MCF 10A (cell line): Measurements from ENCODE around the gene ARHGAP25. TPM values are rescaled to one million over a fixed set of nuclear protein-coding genes. Genes with fewer than 3 reads are reported as not detected.
A peak's percentile ranks its signal among the peaks of the same experiment; 100 is the strongest.

ENCODE experiments used
- BruUV-seq: library from RNA; stranded (reverse); fragments of 400-500 nt; replicated peaks from 2 replicates; lab custom pipeline; 2021; lab: Mats Ljungman, UMichigan
- CTCF ChIA-PET: fragments of 300-600 bp; sonication (Branson Sonifier 250); formaldehyde crosslinking; extraction: SDS; loops from one replicate; lab custom pipeline; 2021; ENCODE audit warnings: antibody characterized with exemption, inconsistent platforms; lab: Yijun Ruan, JAX
- POLR2A ChIA-PET: fragments of 300-600, 350-650 bp; sonication (Branson Sonifier 250); formaldehyde crosslinking; extraction: SDS; loops from one replicate; lab custom pipeline; 2020; ENCODE audit warnings: antibody characterized with exemption, inconsistent platforms; lab: Yijun Ruan, JAX
- DNase-seq: peaks from one replicate; pipeline ENCODE4 v3.0.0-alpha.2; 2018; ENCODE audit not compliant: unreplicated experiment
- H3K27ac Mint-ChIP-seq: one replicate; pipeline ENCODE4 v1.8.0; 2022; ENCODE audit warnings: mild to moderate bottlenecking, low read depth, mixed read lengths; ENCODE audit not compliant: unreplicated experiment
- H3K27me3 Mint-ChIP-seq: one replicate; pipeline ENCODE4 v1.8.0; 2022; ENCODE audit warnings: mixed read lengths; ENCODE audit not compliant: insufficient read depth, unreplicated experiment
- H3K36me3 Mint-ChIP-seq: one replicate; pipeline ENCODE4 v1.8.0; 2022; ENCODE audit warnings: mild to moderate bottlenecking, moderate library complexity, mixed read lengths; ENCODE audit not compliant: insufficient read depth, unreplicated experiment
- H3K4me1 Mint-ChIP-seq: one replicate; pipeline ENCODE4 v1.8.0; 2022; ENCODE audit warnings: mixed read lengths; ENCODE audit not compliant: insufficient read depth, unreplicated experiment
- H3K4me3 Mint-ChIP-seq: one replicate; pipeline ENCODE4 v1.8.0; 2022; ENCODE audit warnings: mild to moderate bottlenecking, moderate library complexity, mixed read lengths; ENCODE audit not compliant: unreplicated experiment
- H3K9me3 Mint-ChIP-seq: one replicate; pipeline ENCODE4 v1.8.0; 2022; ENCODE audit warnings: mixed read lengths; ENCODE audit not compliant: unreplicated experiment
- intact Hi-C: fragments of 100-400 bp; cut with micrococcal nuclease; formaldehyde crosslinking; loops from 2 replicates; pipeline ENCODE4 v1.14.1; 2022
- total RNA-seq: library from RNA; stranded (reverse); gene quantifications from 2 replicates; pipeline ENCODE4 v1.2.3, GENCODE V29; 2022
- TF ChIP-seq, protein P1 (sequence below): fragments of 200-600 bp; IDR thresholded peaks from one replicate; pipeline ENCODE4 v1.8.0; 2022; ENCODE audit warnings: antibody characterized with exemption, mild to moderate bottlenecking; ENCODE audit not compliant: unreplicated experiment

The ARHGAP25 gene
- total RNA-seq, 1 experiment from 2014 or later = 0.93 TPM

GRCh38 chr2:68835621-68836020, 101.0 kb downstream of the ARHGAP25 start:
- no peak overlapping the region for H3K27ac Mint-ChIP-seq
- no TSS peak for BruUV-seq
- H3K27me3 Mint-ChIP-seq = no peaks in the 10 kb centered on the region
- DNase-seq = no peak
- intact Hi-C loops = loop anchor here (5.0 kb wide), 2 partner anchors 72 to 373 kb away; no protein-coding TSS in a partner anchor
- POLR2A ChIA-PET = no interaction called here
- no peaks in the 10 kb centered on the region for H3K9me3 Mint-ChIP-seq
- TF ChIP-seq, protein P1, sequence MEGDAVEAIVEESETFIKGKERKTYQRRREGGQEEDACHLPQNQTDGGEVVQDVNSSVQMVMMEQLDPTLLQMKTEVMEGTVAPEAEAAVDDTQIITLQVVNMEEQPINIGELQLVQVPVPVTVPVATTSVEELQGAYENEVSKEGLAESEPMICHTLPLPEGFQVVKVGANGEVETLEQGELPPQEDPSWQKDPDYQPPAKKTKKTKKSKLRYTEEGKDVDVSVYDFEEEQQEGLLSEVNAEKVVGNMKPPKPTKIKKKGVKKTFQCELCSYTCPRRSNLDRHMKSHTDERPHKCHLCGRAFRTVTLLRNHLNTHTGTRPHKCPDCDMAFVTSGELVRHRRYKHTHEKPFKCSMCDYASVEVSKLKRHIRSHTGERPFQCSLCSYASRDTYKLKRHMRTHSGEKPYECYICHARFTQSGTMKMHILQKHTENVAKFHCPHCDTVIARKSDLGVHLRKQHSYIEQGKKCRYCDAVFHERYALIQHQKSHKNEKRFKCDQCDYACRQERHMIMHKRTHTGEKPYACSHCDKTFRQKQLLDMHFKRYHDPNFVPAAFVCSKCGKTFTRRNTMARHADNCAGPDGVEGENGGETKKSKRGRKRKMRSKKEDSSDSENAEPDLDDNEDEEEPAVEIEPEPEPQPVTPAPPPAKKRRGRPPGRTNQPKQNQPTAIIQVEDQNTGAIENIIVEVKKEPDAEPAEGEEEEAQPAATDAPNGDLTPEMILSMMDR = no peak
- CTCF ChIA-PET = interaction anchor here (0.6 to 4.2 kb wide), 12 partner anchors 10 to 127 kb away, joined by 3 to 54 read pairs (median 3); no protein-coding TSS in a partner anchor
- peaks cover 14% of the 10 kb centered on the region for H3K4me1 Mint-ChIP-seq
- H3K36me3 Mint-ChIP-seq = no peaks in the 10 kb centered on the region
- H3K4me3 Mint-ChIP-seq = no peak overlapping the region

- intact Hi-C loops = loop anchor here (1.0 to 5.0 kb wide), 4 partner anchors 61 to 375 kb away; no protein-coding TSS in a partner anchor
- TF ChIP-seq, protein P1 = peak; percentile 68
- H3K4me1 Mint-ChIP-seq = peaks cover 4% of the 10 kb centered on the region
- H3K27me3 Mint-ChIP-seq = no peaks in the 10 kb centered on the region
- no peak overlapping the region for H3K4me3 Mint-ChIP-seq
- ChIA-PET CTCF (interaction anchor here (0.8 to 4.2 kb wide), 10 partner anchors 9 to 128 kb away, joined by 3 to 54 read pairs (median 4); no protein-coding TSS in a partner anchor), POLR2A (no interaction called here)
- DNase-seq = peak; percentile 84
- BruUV-seq = no TSS peak
- no peak overlapping the region for H3K27ac Mint-ChIP-seq
- no peaks in the 10 kb centered on the region for H3K9me3 Mint-ChIP-seq
- H3K36me3 Mint-ChIP-seq = no peaks in the 10 kb centered on the region
Observed at GRCh38 chr2:68837164-68837860, 102.7 kb downstream of the ARHGAP25 start.

DNA sequence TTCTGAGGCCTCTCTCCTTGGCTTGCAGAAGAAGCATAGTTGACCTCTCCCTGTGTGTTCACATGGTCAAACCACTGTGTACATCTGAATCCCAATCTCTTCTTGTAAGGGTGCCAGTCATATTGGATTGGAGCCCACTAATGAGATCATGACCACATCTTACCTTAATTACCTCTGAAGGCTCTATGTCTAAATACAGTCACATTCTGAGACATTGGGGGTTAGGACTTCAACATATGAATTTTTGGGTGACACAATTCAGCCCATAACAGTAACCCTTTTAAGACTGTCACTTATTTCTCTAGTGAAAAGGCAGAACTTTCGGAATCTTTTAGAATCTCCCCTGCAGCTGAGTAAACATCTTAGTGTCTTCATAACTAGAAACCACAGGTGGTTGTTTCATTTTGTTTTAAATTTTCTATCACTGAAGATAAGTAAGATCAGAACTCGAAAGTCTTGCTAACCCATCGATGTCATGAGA, 103.3 kb downstream of the ARHGAP25 start:
- Mint-ChIP-seq H3K36me3 (no peaks in the 10 kb centered on the region), H3K27me3 (no peaks in the 10 kb centered on the region), H3K27ac (no peak overlapping the region), H3K4me3 (no peak overlapping the region), H3K4me1 (no peaks in the 10 kb centered on the region), H3K9me3 (no peaks in the 10 kb centered on the region)
- ChIA-PET POLR2A (no interaction called here), CTCF (interaction anchor here (1.1 to 2.4 kb wide), 7 partner anchors 11 to 89 kb away, joined by 3 to 12 read pairs (median 5); no protein-coding TSS in a partner anchor)
- TF ChIP-seq, protein P1 = no peak
- intact Hi-C loops = loop anchor here (1.0 to 5.0 kb wide), 4 partner anchors 62 to 376 kb away; no protein-coding TSS in a partner anchor
- no peak for DNase-seq
- BruUV-seq = no TSS peak

GRCh38 chr2:68838641-68839040, 104.0 kb downstream of the ARHGAP25 start:
- TF ChIP-seq, protein P1 = no peak
- H3K27me3 Mint-ChIP-seq = no peaks in the 10 kb centered on the region
- H3K27ac Mint-ChIP-seq = no peak overlapping the region
- no TSS peak for BruUV-seq
- H3K36me3 Mint-ChIP-seq = no peaks in the 10 kb centered on the region
- no peaks in the 10 kb centered on the region for H3K4me1 Mint-ChIP-seq
- no peak overlapping the region for H3K4me3 Mint-ChIP-seq
- ChIA-PET POLR2A (interaction anchor here (0.8 kb wide), 1 partner anchor 87 kb away, joined by 3 read pairs; no protein-coding TSS in a partner anchor), CTCF (interaction anchor here (0.6 to 2.4 kb wide), 14 partner anchors 9 to 478 kb away, joined by 3 to 14 read pairs (median 4); no protein-coding TSS in a partner anchor)
- intact Hi-C loops = loop anchor here (1.0 to 5.0 kb wide), 3 partner anchors 69 to 376 kb away; no protein-coding TSS in a partner anchor
- DNase-seq = no peak
- H3K9me3 Mint-ChIP-seq = no peaks in the 10 kb centered on the region
